GM23338 (cell line): ENCODE results near the gene GRIN2A. TPM values are rescaled to one million over a fixed set of nuclear protein-coding genes. Genes with fewer than 3 reads are reported as not detected.
A peak's percentile ranks its signal among the peaks of the same experiment; 100 is the strongest.

Source experiments
- ATAC-seq: fragments of 200-7000 bp; cut with Tn5 transposase; 3 replicates; pipeline ENCODE4 v1.9.1; 2020
- DNase-seq: peaks from one replicate; pipeline ENCODE4 v3.0.0-alpha.2; 2015; ENCODE audit warnings: low spot score
- H2AFZ ChIP-seq: fragments of 200-600 bp; sonication (generic); 2 replicates; pipeline ENCODE4 v1.8.0; 2016; ENCODE audit warnings: antibody characterized with exemption, mild to moderate bottlenecking, moderate library complexity
- H3F3A ChIP-seq: fragments of 200-600 bp; sonication (generic); replicated peaks from 2 replicates; pipeline ENCODE4 v1.8.0; 2017; ENCODE audit warnings: antibody characterized with exemption, mixed run types, low read depth
- H3K27ac ChIP-seq: fragments of 200-600 bp; sonication (generic); 2 replicates; pipeline ENCODE4 v1.6.1; 2016; ENCODE audit warnings: low read depth
- H3K27me3 ChIP-seq: fragments of 200-600 bp; sonication (generic); 2 replicates; pipeline ENCODE4 v1.8.0; 2016; ENCODE audit warnings: mild to moderate bottlenecking, mixed run types, moderate library complexity; ENCODE audit not compliant: insufficient read depth
- H3K36me3 ChIP-seq: fragments of 200-600 bp; sonication (generic); 2 replicates; pipeline ENCODE4 v1.8.0; 2016; ENCODE audit warnings: mild to moderate bottlenecking; ENCODE audit not compliant: insufficient read depth
- H3K4me1 ChIP-seq: fragments of 200-600 bp; sonication (generic); 2 replicates; pipeline ENCODE4 v1.8.0; 2016; ENCODE audit warnings: mild to moderate bottlenecking, moderate library complexity; ENCODE audit not compliant: insufficient read depth
- H3K4me2 ChIP-seq: fragments of 200-600 bp; sonication (generic); 2 replicates; pipeline ENCODE4 v1.7.1; 2017; ENCODE audit warnings: mixed run types
- H3K4me3 ChIP-seq: fragments of 200-600 bp; sonication (generic); 2 replicates; pipeline ENCODE4 v1.6.1; 2016; ENCODE audit warnings: mixed run types
- H3K79me2 ChIP-seq: fragments of 200-600 bp; sonication (generic); replicated peaks from 2 replicates; pipeline ENCODE4 v1.8.0; 2017; ENCODE audit warnings: mild to moderate bottlenecking; ENCODE audit not compliant: insufficient read depth
- H3K9me2 ChIP-seq: fragments of 200-600 bp; sonication (generic); 2 replicates; pipeline ENCODE4 v1.8.0; 2017; ENCODE audit not compliant: insufficient read depth
- H4K20me1 ChIP-seq: fragments of 200-600 bp; sonication (generic); replicated peaks from 2 replicates; pipeline ENCODE4 v1.8.0; 2017; ENCODE audit warnings: mild to moderate bottlenecking; ENCODE audit not compliant: insufficient read depth
- H3K27ac Mint-ChIP-seq: 2 replicates; pipeline ENCODE4 v1.8.0; 2020; ENCODE audit warnings: inconsistent platforms, mild to moderate bottlenecking, moderate library complexity, mixed read lengths
- H3K27me3 Mint-ChIP-seq: 3 replicates; pipeline ENCODE4 v1.8.0; 2022; ENCODE audit warnings: low read depth, mild to moderate bottlenecking, moderate library complexity, mixed read lengths, inconsistent platforms; ENCODE audit not compliant: insufficient read depth, poor library complexity
- H3K36me3 Mint-ChIP-seq: 3 replicates; pipeline ENCODE4 v1.8.0; 2021; ENCODE audit warnings: low read depth, mild to moderate bottlenecking, inconsistent platforms, moderate library complexity, mixed read lengths
- H3K4me1 Mint-ChIP-seq: 3 replicates; pipeline ENCODE4 v1.8.0; 2020; ENCODE audit warnings: mild to moderate bottlenecking, inconsistent platforms, mixed read lengths
- H3K4me3 Mint-ChIP-seq: 3 replicates; pipeline ENCODE4 v1.8.0; 2021; ENCODE audit warnings: moderate library complexity, mild to moderate bottlenecking, inconsistent platforms, mixed read lengths
- H3K9me3 Mint-ChIP-seq: 3 replicates; pipeline ENCODE4 v1.8.0; 2020; ENCODE audit warnings: moderate library complexity, mild to moderate bottlenecking, inconsistent platforms, mixed read lengths
- JUNB ChIP-seq: IDR thresholded peaks from one replicate; pipeline ENCODE4 v1.6.1; 2016; ENCODE audit warnings: antibody characterized with exemption; ENCODE audit not compliant: unreplicated experiment
- NANOG ChIP-seq: IDR thresholded peaks from 2 replicates; pipeline ENCODE4 v1.6.1; 2016; ENCODE audit warnings: antibody characterized with exemption, borderline replicate concordance
- ZNF462 ChIP-seq: fragments of 250-450 bp; sonication (Bioruptor Pico); IDR thresholded peaks from 2 replicates; pipeline ENCODE4 v1.5.0; 2020; ENCODE audit warnings: mild to moderate bottlenecking, moderate library complexity
- polyA plus RNA-seq: library from polyadenylated mRNA; unstranded; fragments of >200 nt; fragmentation: Nextera tagmentation; extraction: Ambion mirVana; gene quantifications from 2 replicates; pipeline ENCODE4 v1.2.1, GENCODE V29; 2016
- total RNA-seq: library from RNA; depleted of rRNA; stranded (reverse); fragments of >200 nt; shearing (Covaris generic); gene quantifications from 2 replicates; pipeline ENCODE4 v1.2.3, GENCODE V29; 2014
- TF ChIP-seq, protein P1 (sequence below), 2 experiments: fragments of 200-600 bp in 1 of 2; sonication (generic) in 1 of 2; conservative IDR thresholded peaks; 2 replicates each; pipeline versions ENCODE4 v1.5.1 to v1.6.1; 2016 to 2017; ENCODE audit warnings: antibody characterized with exemption in 2 of 2, low read depth in 2 of 2, mild to moderate bottlenecking in 2 of 2, moderate library complexity in 1 of 2

The GRIN2A gene
- total and polyA plus RNA-seq, 2 experiments from 2014 or later, result 0.89 to 5.1 TPM

DNA sequence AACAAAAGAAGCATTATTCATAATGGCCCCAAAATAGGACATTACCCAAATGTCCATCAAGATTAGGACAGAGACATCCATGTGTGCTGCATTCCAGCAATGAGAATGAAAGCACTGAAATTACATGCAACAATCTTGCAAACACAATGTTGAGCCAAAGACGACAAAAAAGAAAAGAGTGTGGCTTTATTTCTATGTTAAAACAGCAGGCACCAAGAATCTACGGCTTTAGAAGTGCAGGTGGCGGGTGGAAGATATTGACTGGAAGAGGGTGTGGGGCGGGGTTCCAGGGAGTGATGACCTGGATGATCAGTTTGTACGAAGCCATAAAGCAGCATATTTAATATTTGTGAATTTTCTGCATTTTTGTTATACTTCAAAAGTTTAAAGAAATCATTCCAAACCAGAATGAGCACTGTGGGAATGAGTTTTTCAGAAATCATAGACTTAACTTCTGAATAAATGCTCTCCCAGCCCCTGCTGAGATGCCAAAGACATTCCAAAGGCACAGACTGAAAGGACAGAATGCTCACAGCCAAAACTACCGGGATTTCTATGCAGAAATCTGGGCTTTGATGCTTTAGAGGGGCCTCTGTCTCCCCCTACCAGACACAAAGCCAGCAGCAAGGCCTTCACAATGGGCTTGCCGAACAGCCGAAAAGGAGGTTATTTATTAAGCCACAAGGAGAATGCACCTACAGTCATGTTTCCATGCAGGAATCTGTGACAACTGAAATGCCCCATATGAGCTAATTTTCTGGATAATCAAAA is 361.6 kb downstream of the GRIN2A start:
- H3K4me2 ChIP-seq, result peak overlapping the region; percentile 36
- peaks cover 71% of the 10 kb centered on the region for H3K4me1 Mint-ChIP-seq
- peak overlapping the region; percentile 36 for H3K27ac Mint-ChIP-seq
- peaks cover 26% of the 10 kb centered on the region for H3K27me3 Mint-ChIP-seq
- no peaks in the 10 kb centered on the region for H3K36me3 ChIP-seq
- TF ChIP-seq ZNF462 (peak; percentile 26; the same call in 1 of the 2 replicates), NANOG (peak; percentile 67), JUNB (no peak)
- TF ChIP-seq, protein P1, sequence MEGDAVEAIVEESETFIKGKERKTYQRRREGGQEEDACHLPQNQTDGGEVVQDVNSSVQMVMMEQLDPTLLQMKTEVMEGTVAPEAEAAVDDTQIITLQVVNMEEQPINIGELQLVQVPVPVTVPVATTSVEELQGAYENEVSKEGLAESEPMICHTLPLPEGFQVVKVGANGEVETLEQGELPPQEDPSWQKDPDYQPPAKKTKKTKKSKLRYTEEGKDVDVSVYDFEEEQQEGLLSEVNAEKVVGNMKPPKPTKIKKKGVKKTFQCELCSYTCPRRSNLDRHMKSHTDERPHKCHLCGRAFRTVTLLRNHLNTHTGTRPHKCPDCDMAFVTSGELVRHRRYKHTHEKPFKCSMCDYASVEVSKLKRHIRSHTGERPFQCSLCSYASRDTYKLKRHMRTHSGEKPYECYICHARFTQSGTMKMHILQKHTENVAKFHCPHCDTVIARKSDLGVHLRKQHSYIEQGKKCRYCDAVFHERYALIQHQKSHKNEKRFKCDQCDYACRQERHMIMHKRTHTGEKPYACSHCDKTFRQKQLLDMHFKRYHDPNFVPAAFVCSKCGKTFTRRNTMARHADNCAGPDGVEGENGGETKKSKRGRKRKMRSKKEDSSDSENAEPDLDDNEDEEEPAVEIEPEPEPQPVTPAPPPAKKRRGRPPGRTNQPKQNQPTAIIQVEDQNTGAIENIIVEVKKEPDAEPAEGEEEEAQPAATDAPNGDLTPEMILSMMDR (conservative IDR thresholded peaks at IDR 0.05; ENCODE audit: low read depth in 2 of 2), result peak; percentile 61 to 72
- H3K9me3 Mint-ChIP-seq, result no peaks in the 10 kb centered on the region
- H3F3A ChIP-seq, result no peaks in the 10 kb centered on the region
- DNase-seq (peak; percentile 95), ATAC-seq (peak; percentile 84)
- H3K27ac ChIP-seq, result peak overlapping the region; percentile 93
- peaks cover 52% of the 10 kb centered on the region for H3K4me1 ChIP-seq
- H4K20me1 ChIP-seq, result no peaks in the 10 kb centered on the region
- no peaks in the 10 kb centered on the region for H3K79me2 ChIP-seq
- H3K27me3 ChIP-seq, result no peaks in the 10 kb centered on the region
- H3K9me2 ChIP-seq, result no peaks in the 10 kb centered on the region
- H3K4me3 Mint-ChIP-seq, result peak overlapping the region; percentile 49
- no peak overlapping the region; the same call in 1 of the 2 replicates for H3K4me3 ChIP-seq
- no peak overlapping the region for H2AFZ ChIP-seq
- H3K36me3 Mint-ChIP-seq, result no peaks in the 10 kb centered on the region; the same call in 2 of the 3 replicates
